GM23338 (cell line): Measurements from ENCODE around the gene DPP10.

Source experiments
- CREB1 ChIP-seq: fragments of 250-450 bp; sonication (Bioruptor Pico); IDR thresholded peaks from 2 replicates; pipeline ENCODE4 v1.5.0; 2020; ENCODE audit warnings: low read depth, mild to moderate bottlenecking, moderate library complexity
- CTCF ChIP-seq, 2 experiments: fragments of 200-600 bp in 1 of 2; sonication (generic) in 1 of 2; conservative IDR thresholded peaks; 2 replicates each; pipeline versions ENCODE4 v1.5.1 to v1.6.1; 2016 to 2017; ENCODE audit warnings: antibody characterized with exemption in 2 of 2, low read depth in 2 of 2, mild to moderate bottlenecking in 2 of 2, moderate library complexity in 1 of 2
- EZH2 ChIP-seq: fragments of 200-600 bp; sonication (generic); IDR thresholded peaks from one replicate; pipeline ENCODE4 v1.8.0; 2017; ENCODE audit warnings: antibody characterized with exemption, mild to moderate bottlenecking, low read depth; ENCODE audit not compliant: unreplicated experiment
- EZH2phosphoT487 ChIP-seq: fragments of 200-600 bp; sonication (generic); IDR thresholded peaks from one replicate; pipeline ENCODE4 v1.8.1; 2018; ENCODE audit warnings: antibody characterized with exemption; ENCODE audit not compliant: unreplicated experiment
- NANOG ChIP-seq: IDR thresholded peaks from 2 replicates; pipeline ENCODE4 v1.6.1; 2016; ENCODE audit warnings: antibody characterized with exemption, borderline replicate concordance
- POLR2AphosphoS5 ChIP-seq: IDR thresholded peaks from 2 replicates; pipeline ENCODE4 v1.6.1; 2016; ENCODE audit warnings: antibody characterized with exemption, low read depth
- REST ChIP-seq: IDR thresholded peaks from one replicate; pipeline ENCODE4 v1.6.1; 2018; ENCODE audit warnings: antibody characterized with exemption; ENCODE audit not compliant: unreplicated experiment

GRCh38 chr2:114797942-114798341 is 355.5 kb downstream of the DPP10 start:
- TF ChIP-seq POLR2AphosphoS5 (no peak), EZH2 (no peak), CTCF (conservative IDR thresholded peaks at IDR 0.05; ENCODE audit: low read depth in 2 of 2) (no peak), EZH2phosphoT487 (no peak), NANOG (no peak), CREB1 (no peak), REST (no peak)
